Measurements from ENCODE around the gene LRRC38. TPM values are rescaled to one million over a fixed set of nuclear protein-coding genes. Genes with fewer than 3 reads are reported as not detected.

The LRRC38 gene
- total and polyA plus RNA-seq, 2 of the 13 experiments (the other 11 are each of a cell fraction or from before 2014, with no cell fraction given), result not detected

- H3K4me1 ChIP-seq (ENCODE audit: insufficient read depth, low read length), result no peaks in the 10 kb centered on the region
- no peak overlapping the region for H3K9ac ChIP-seq (ENCODE audit: insufficient read depth, low read depth, low read length)
- no TSS peak for BruUV-seq (replicated peaks)
- no peak for ATAC-seq
- H3K79me2 ChIP-seq (ENCODE audit: insufficient read depth, low read length), result no peaks in the 10 kb centered on the region
- H3K27ac ChIP-seq (ENCODE audit: extremely low read length, insufficient read depth, low read length), result no peak overlapping the region
- H3K4me2 ChIP-seq (ENCODE audit: low read depth, low read length), result no peak overlapping the region
- DNase-seq (ENCODE audit: low spot score), result no peak
- H3K36me3 ChIP-seq (replicated peaks in 1 of 2; ENCODE audit: control insufficient read depth in 1 of 2, insufficient read depth in 2 of 2, low read length in 2 of 2), result no peaks in the 10 kb centered on the region
- no peak overlapping the region for H3K4me3 ChIP-seq (replicated peaks in 1 of 3; ENCODE audit: insufficient read depth in 1 of 3, low read depth in 2 of 3, low read length in 3 of 3)
- ChIA-PET CTCF (ENCODE audit: low intra/inter-chr PET ratio, low total read pairs) (no interaction called here), POLR2A (no interaction called here)
- no peaks in the 10 kb centered on the region for H4K20me1 ChIP-seq (ENCODE audit: insufficient read depth, low read length)
- no peaks in the 10 kb centered on the region for H3K9me3 ChIP-seq (ENCODE audit: low read length)
- intact Hi-C loops (cut with micrococcal nuclease; ENCODE audit: unreplicated experiment) (no loop called here), in situ Hi-C loops (cut with HindIII; ENCODE audit: extremely low pct_ligation_motif_present, low pct_unique_long_range_greater_than_20kb) (no loop called here)
- no peak overlapping the region for H2AFZ ChIP-seq (ENCODE audit: low read length)
- TF ChIP-seq MEF2D (CRISPR knock-in tag; IDR thresholded peaks at IDR 0.05), result no peak
- no peak for TF ChIP-seq RBAK (CRISPR knock-in tag; IDR thresholded peaks at IDR 0.05)
- TF ChIP-seq ZNF740 (CRISPR knock-in tag; IDR thresholded peaks at IDR 0.05), result no peak
- no peak for TF ChIP-seq IRF2 (CRISPR knock-in tag; IDR thresholded peaks at IDR 0.05)
- TF ChIP-seq DMTF1 (CRISPR knock-in tag; IDR thresholded peaks at IDR 0.05), result no peak
- TF ChIP-seq HNF4A (CRISPR knock-in tag; IDR thresholded peaks at IDR 0.05), result no peak
- no peak for TF ChIP-seq FOXO4 (CRISPR knock-in tag; conservative IDR thresholded peaks at IDR 0.05)
- TF ChIP-seq GMEB2 (CRISPR knock-in tag; IDR thresholded peaks at IDR 0.05; ENCODE audit: low read depth), result no peak
- no peak for TF ChIP-seq RFXAP (CRISPR knock-in tag; IDR thresholded peaks at IDR 0.05; ENCODE audit: borderline replicate concordance)
- TF ChIP-seq ZNF296 (CRISPR knock-in tag; conservative IDR thresholded peaks at IDR 0.05), result no peak
- no peak for TF ChIP-seq RERE (CRISPR knock-in tag; IDR thresholded peaks at IDR 0.05; ENCODE audit: low read depth)
- TF ChIP-seq ZNF672 (CRISPR knock-in tag; IDR thresholded peaks at IDR 0.05), result no peak
- WGBS (ENCODE audit: low lambda C conversion rate), result 0% methylated on average over 2 of the region's 3 CpGs
- FAIRE-seq, result no peak
- peaks cover 0 to 1% of the 10 kb centered on the region in 2 experiments; a peak in 3 of 5 replicates for H3K27me3 ChIP-seq (ENCODE audit: control insufficient read depth in 1 of 2, insufficient read depth in 2 of 2, low read length in 2 of 2)
Measured at GRCh38 chr1:13546791-13547190, 33.0 kb upstream of the LRRC38 start.

All from HepG2 (cell line).